Measurements from ENCODE around the gene SMYD3.

- TF ChIP-seq CTCF (IDR thresholded peaks at IDR 0.05; ENCODE audit: extremely low read depth in 1 of 2, insufficient read depth in 1 of 2, low read depth in 1 of 2, low read length in 2 of 2) = no peak
- no peak for TF ChIP-seq JUN (IDR thresholded peaks at IDR 0.05; ENCODE audit: borderline replicate concordance, insufficient read depth, insufficient read length, low read depth)
Measured at GRCh38 chr1:246549665-246550064, 42.6 kb upstream of the SMYD3 start.
